Measurements from ENCODE around the gene TATDN3. TPM values are rescaled to one million over a fixed set of nuclear protein-coding genes. Genes with fewer than 3 reads are reported as not detected.

Gene TATDN3
- total and polyA plus RNA-seq, 2 of the 8 experiments (the other 6 are each of a cell fraction or from before 2014, with no cell fraction given): 6.9 to 19.4 TPM

GRCh38 chr1:212780759-212781158, 10.9 kb upstream of the TATDN3 start (continued):
- TF ChIP-seq, protein P1, sequence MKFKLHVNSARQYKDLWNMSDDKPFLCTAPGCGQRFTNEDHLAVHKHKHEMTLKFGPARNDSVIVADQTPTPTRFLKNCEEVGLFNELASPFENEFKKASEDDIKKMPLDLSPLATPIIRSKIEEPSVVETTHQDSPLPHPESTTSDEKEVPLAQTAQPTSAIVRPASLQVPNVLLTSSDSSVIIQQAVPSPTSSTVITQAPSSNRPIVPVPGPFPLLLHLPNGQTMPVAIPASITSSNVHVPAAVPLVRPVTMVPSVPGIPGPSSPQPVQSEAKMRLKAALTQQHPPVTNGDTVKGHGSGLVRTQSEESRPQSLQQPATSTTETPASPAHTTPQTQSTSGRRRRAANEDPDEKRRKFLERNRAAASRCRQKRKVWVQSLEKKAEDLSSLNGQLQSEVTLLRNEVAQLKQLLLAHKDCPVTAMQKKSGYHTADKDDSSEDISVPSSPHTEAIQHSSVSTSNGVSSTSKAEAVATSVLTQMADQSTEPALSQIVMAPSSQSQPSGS (IDR thresholded peaks at IDR 0.05; ENCODE audit: low read length): no peak
- TF ChIP-seq JUND (IDR thresholded peaks at IDR 0.05; ENCODE audit: low read length) (no peak), SUZ12 (IDR thresholded peaks at IDR 0.05; ENCODE audit: low read length) (no peak)
